Measurements from ENCODE around the gene NLRP1.

NLRP1 gene

GRCh38 chr17:5522476-5522875 is 61.8 kb downstream of the NLRP1 start:
- no peak for TF ChIP-seq CTCF (IDR thresholded peaks at IDR 0.05; ENCODE audit: low read depth, low read length)
- Histone ChIP-seq H3K36me3 (no peaks in the 10 kb centered on the region), H3K4me3 (ENCODE audit: low read depth, low read length) (no peak overlapping the region), H3K9me3 (no peaks in the 10 kb centered on the region), H3K4me1 (peaks cover 7% of the 10 kb centered on the region), H3K27me3 (no peaks in the 10 kb centered on the region)
- no peak for DNase-seq

- H3K4me1 ChIP-seq = no peaks in the 10 kb centered on the region
- no peak for TF ChIP-seq CTCF (IDR thresholded peaks at IDR 0.05; ENCODE audit: low read depth, low read length)
- H3K4me3 ChIP-seq (ENCODE audit: low read depth, low read length) = no peak overlapping the region
- H3K9me3 ChIP-seq = no peaks in the 10 kb centered on the region
- H3K36me3 ChIP-seq = no peaks in the 10 kb centered on the region
- DNase-seq = no peak
- no peaks in the 10 kb centered on the region for H3K27me3 ChIP-seq
Observed at GRCh38 chr17:5516060-5516792, 68.1 kb downstream of the NLRP1 start.

- TF ChIP-seq CTCF (IDR thresholded peaks at IDR 0.05; ENCODE audit: low read depth, low read length) = no peak
- Histone ChIP-seq H3K9me3 (no peaks in the 10 kb centered on the region), H3K4me1 (no peaks in the 10 kb centered on the region), H3K4me3 (ENCODE audit: low read depth, low read length) (no peak overlapping the region), H3K36me3 (no peaks in the 10 kb centered on the region), H3K27me3 (no peaks in the 10 kb centered on the region)
- no peak for DNase-seq
Observed at GRCh38 chr17:5514976-5515375, 69.3 kb downstream of the NLRP1 start.

GRCh38 chr17:5513628-5514027 is 70.7 kb downstream of the NLRP1 start:
- Histone ChIP-seq H3K9me3 (no peaks in the 10 kb centered on the region), H3K4me3 (ENCODE audit: low read depth, low read length) (no peak overlapping the region), H3K27me3 (no peaks in the 10 kb centered on the region), H3K4me1 (no peaks in the 10 kb centered on the region), H3K36me3 (no peaks in the 10 kb centered on the region)
- DNase-seq = no peak
- TF ChIP-seq CTCF (IDR thresholded peaks at IDR 0.05; ENCODE audit: low read depth, low read length) = no peak

GRCh38 chr17:5511401-5512225 is 72.7 kb downstream of the NLRP1 start:
- DNase-seq = no peak
- H3K36me3 ChIP-seq = no peaks in the 10 kb centered on the region
- H3K9me3 ChIP-seq = no peaks in the 10 kb centered on the region
- no peaks in the 10 kb centered on the region for H3K4me1 ChIP-seq
- H3K4me3 ChIP-seq (ENCODE audit: low read depth, low read length) = no peak overlapping the region
- no peak for TF ChIP-seq CTCF (IDR thresholded peaks at IDR 0.05; ENCODE audit: low read depth, low read length)
- H3K27me3 ChIP-seq = no peaks in the 10 kb centered on the region

GRCh38 chr17:5510771-5511170 is 73.5 kb downstream of the NLRP1 start:
- Histone ChIP-seq H3K4me3 (ENCODE audit: low read depth, low read length) (no peak overlapping the region), H3K36me3 (no peaks in the 10 kb centered on the region), H3K27me3 (no peaks in the 10 kb centered on the region), H3K9me3 (no peaks in the 10 kb centered on the region), H3K4me1 (no peaks in the 10 kb centered on the region)
- no peak for DNase-seq
- no peak for TF ChIP-seq CTCF (IDR thresholded peaks at IDR 0.05; ENCODE audit: low read depth, low read length)
